Osteocyte (in vitro differentiated cells): ENCODE measurements around the gene PRRG1. TPM values are rescaled to one million over a fixed set of nuclear protein-coding genes. Genes with fewer than 3 reads are reported as not detected.

ENCODE experiments used
- DNase-seq: peaks from one replicate; pipeline ENCODE4 v3.0.0; 2021; ENCODE audit warnings: mixed read lengths; ENCODE audit not compliant: unreplicated experiment; ENCODE audit errors: extremely low spot score
- H3K27ac Mint-ChIP-seq: one replicate; pipeline ENCODE4 v1.8.0; 2021; ENCODE audit warnings: mild to moderate bottlenecking, mixed read lengths; ENCODE audit not compliant: unreplicated experiment
- H3K27me3 Mint-ChIP-seq: one replicate; pipeline ENCODE4 v1.8.0; 2021; ENCODE audit warnings: mixed read lengths; ENCODE audit not compliant: unreplicated experiment
- H3K36me3 Mint-ChIP-seq: one replicate; pipeline ENCODE4 v1.8.0; 2021; ENCODE audit warnings: mixed read lengths; ENCODE audit not compliant: unreplicated experiment
- H3K4me1 Mint-ChIP-seq: one replicate; pipeline ENCODE4 v1.8.0; 2021; ENCODE audit warnings: mixed read lengths; ENCODE audit not compliant: unreplicated experiment
- H3K4me3 Mint-ChIP-seq: one replicate; pipeline ENCODE4 v1.8.0; 2021; ENCODE audit warnings: mild to moderate bottlenecking, moderate library complexity, mixed read lengths; ENCODE audit not compliant: unreplicated experiment
- H3K9me3 Mint-ChIP-seq: one replicate; pipeline ENCODE4 v1.8.0; 2021; ENCODE audit warnings: mixed read lengths; ENCODE audit not compliant: unreplicated experiment
- total RNA-seq: library from RNA; stranded (reverse); gene quantifications from 2 replicates; pipeline ENCODE4 v1.2.1, GENCODE V29; 2021
- TF ChIP-seq, protein P1 (sequence below): fragments of 200-600 bp; sonication (generic); IDR thresholded peaks from 2 replicates; pipeline ENCODE4 v1.5.0; 2021; ENCODE audit warnings: antibody characterized with exemption, mild to moderate bottlenecking, moderate library complexity

The PRRG1 gene
- total RNA-seq, 1 donor from 2014 or later: 9.8 TPM

DNA sequence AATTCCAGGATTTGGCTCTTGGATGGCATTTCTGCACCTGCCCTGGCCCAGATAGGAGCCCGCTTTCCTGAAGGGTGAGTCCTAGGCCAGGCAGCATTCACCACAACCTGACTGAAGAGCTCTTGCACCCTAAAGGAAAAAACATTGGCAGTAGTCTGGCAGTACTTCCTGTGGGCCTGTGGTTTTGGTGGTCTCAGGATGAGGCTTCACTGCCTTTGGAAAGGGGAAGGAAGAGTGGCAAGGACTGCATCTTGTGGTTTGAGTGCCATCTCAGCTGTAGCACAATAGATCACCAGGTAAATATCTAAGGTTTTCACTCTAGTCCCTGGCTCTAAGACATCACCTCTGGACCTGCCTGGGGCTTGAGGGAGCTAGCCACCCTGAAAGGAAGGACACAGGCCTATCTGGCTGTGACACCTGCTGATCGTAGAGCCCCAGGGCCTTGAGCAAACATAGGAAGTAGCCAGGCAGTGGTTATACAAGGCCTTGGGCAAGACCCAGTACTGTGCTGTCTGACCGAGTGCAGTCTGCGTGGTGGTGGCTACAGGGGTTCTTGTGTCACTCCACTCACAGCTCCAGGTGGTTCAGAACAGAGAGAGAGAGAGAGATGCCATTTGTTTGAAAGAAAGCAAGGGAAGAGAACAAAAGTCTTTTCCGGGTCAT, 28.5 kb upstream of the PRRG1 start:
- H3K36me3 Mint-ChIP-seq: no peaks in the 10 kb centered on the region
- no peaks in the 10 kb centered on the region for H3K4me1 Mint-ChIP-seq
- H3K4me3 Mint-ChIP-seq: no peak overlapping the region
- H3K27me3 Mint-ChIP-seq: peaks cover 6% of the 10 kb centered on the region
- H3K9me3 Mint-ChIP-seq: peaks cover 14% of the 10 kb centered on the region
- TF ChIP-seq, protein P1, sequence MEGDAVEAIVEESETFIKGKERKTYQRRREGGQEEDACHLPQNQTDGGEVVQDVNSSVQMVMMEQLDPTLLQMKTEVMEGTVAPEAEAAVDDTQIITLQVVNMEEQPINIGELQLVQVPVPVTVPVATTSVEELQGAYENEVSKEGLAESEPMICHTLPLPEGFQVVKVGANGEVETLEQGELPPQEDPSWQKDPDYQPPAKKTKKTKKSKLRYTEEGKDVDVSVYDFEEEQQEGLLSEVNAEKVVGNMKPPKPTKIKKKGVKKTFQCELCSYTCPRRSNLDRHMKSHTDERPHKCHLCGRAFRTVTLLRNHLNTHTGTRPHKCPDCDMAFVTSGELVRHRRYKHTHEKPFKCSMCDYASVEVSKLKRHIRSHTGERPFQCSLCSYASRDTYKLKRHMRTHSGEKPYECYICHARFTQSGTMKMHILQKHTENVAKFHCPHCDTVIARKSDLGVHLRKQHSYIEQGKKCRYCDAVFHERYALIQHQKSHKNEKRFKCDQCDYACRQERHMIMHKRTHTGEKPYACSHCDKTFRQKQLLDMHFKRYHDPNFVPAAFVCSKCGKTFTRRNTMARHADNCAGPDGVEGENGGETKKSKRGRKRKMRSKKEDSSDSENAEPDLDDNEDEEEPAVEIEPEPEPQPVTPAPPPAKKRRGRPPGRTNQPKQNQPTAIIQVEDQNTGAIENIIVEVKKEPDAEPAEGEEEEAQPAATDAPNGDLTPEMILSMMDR: no peak
- no peak overlapping the region for H3K27ac Mint-ChIP-seq
- no peak for DNase-seq

DNA sequence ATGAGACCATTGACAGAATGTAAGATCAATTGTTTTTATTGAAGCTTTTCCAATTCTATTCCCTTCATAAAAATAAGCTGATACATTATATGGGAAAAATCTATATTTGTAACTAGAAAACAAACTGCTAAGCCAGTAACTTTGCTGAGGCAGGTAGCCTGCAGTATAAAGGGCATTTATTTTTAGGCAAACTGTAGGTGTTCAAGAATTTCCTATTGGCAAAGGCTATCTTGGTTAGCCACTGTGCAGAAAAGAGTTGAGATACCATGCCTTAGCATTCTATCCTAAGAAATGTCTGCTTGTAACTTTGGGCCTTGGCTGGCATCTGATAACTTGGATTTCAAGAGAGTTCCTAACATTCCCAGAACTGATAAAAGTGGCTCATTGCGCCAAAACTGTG, 18.5 kb upstream of the PRRG1 start:
- no peak for DNase-seq

DNA sequence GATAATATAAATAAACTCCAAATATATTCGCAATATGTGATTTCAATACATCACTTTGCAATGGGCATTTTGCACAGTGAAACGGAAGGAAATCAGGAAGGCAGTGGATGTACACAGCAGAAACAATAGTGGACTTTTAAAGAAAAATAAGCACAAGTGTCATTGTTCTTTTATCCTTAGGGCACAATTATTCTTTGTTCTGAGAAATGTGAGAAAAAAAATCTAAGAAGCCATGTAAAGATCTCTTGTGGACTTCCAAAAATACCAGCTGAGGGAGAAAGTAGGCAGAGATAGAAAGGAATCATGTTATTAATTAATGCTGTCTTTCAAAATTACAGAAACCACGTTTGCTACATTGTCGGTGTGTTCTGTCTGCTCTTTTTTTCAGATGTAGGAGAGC, 17.6 kb upstream of the PRRG1 start:
- TF ChIP-seq, protein P1: no peak
- peaks cover under 1% of the 10 kb centered on the region for H3K9me3 Mint-ChIP-seq
- DNase-seq: no peak
- no peaks in the 10 kb centered on the region for H3K36me3 Mint-ChIP-seq
- H3K4me1 Mint-ChIP-seq: no peaks in the 10 kb centered on the region
- H3K27ac Mint-ChIP-seq: no peak overlapping the region
- H3K27me3 Mint-ChIP-seq: peaks cover 22% of the 10 kb centered on the region
- no peak overlapping the region for H3K4me3 Mint-ChIP-seq

More for the DNA sequence above, 18.5 kb upstream of the PRRG1 start:
- no peaks in the 10 kb centered on the region for H3K36me3 Mint-ChIP-seq
- H3K9me3 Mint-ChIP-seq: peaks cover 7% of the 10 kb centered on the region
- peaks cover 29% of the 10 kb centered on the region for H3K27me3 Mint-ChIP-seq
- no peak overlapping the region for H3K4me3 Mint-ChIP-seq
- H3K4me1 Mint-ChIP-seq: no peaks in the 10 kb centered on the region
- TF ChIP-seq, protein P1: no peak
- H3K27ac Mint-ChIP-seq: no peak overlapping the region

DNA sequence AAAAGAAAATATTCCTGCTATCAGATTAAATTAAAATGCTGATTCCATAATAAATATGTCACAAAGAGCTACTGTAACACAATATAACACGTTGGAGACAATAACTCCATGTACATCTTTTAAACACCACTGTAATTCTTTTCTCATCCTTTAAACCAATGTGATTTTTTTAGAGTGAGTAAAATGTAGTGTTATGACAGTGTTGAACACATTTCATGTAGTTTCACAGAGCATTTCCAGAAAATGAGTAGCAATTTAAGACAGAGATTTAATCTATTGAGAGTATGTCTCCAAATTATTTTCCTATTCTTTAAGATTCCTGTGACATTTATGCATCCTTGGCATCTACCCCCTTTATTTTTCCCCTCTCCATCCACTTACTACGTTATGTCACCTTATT, 17.1 kb upstream of the PRRG1 start:
- DNase-seq: no peak
- Mint-ChIP-seq H3K36me3 (no peaks in the 10 kb centered on the region), H3K27ac (no peak overlapping the region), H3K9me3 (no peaks in the 10 kb centered on the region), H3K27me3 (peaks cover 21% of the 10 kb centered on the region), H3K4me3 (no peak overlapping the region), H3K4me1 (no peaks in the 10 kb centered on the region)
- TF ChIP-seq, protein P1: no peak

DNA sequence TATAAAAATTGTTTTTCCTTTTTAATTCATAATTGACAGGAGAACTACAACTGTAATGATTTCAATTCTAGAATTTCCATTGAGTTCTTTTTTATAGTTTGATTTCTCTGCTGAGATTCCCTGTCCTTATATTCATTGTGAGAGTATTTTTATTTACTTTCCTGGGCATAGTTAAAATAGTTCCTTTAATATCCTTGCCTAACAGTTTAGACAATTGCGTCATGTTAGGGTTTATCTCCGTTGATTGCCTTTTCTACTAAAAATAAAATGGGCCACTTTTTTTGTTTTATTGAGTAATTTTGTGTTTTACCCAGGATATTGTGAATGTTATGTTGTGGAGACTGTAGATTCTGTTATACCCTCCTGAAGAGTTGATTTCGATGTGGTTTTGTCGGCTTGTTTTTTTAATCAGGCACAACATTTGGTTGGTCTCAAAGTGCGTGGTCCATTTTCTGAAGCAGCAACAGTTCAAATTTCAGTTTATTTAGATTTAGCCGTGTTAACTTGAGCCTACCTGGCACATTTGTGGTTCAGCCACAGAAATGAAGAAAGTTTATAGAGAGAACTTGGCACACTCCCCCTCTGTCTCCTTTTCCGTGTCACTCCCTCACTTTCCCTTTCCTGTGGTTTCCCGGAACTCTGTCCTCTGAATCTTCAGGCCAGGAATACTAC, 16.0 kb upstream of the PRRG1 start:
- TF ChIP-seq, protein P1: no peak
- Mint-ChIP-seq H3K27me3 (peaks cover 14% of the 10 kb centered on the region), H3K4me1 (no peaks in the 10 kb centered on the region), H3K27ac (no peak overlapping the region), H3K4me3 (no peak overlapping the region), H3K36me3 (no peaks in the 10 kb centered on the region), H3K9me3 (no peaks in the 10 kb centered on the region)
- DNase-seq: no peak
